Astrocyte of the hippocampus (primary cell): Measurements from ENCODE around the gene DTHD1.

Experiments
- DNase-seq: peaks from one replicate; pipeline ENCODE4 v3.0.0; 2011; ENCODE audit warnings: low read depth, low spot score

DTHD1 gene

DNA sequence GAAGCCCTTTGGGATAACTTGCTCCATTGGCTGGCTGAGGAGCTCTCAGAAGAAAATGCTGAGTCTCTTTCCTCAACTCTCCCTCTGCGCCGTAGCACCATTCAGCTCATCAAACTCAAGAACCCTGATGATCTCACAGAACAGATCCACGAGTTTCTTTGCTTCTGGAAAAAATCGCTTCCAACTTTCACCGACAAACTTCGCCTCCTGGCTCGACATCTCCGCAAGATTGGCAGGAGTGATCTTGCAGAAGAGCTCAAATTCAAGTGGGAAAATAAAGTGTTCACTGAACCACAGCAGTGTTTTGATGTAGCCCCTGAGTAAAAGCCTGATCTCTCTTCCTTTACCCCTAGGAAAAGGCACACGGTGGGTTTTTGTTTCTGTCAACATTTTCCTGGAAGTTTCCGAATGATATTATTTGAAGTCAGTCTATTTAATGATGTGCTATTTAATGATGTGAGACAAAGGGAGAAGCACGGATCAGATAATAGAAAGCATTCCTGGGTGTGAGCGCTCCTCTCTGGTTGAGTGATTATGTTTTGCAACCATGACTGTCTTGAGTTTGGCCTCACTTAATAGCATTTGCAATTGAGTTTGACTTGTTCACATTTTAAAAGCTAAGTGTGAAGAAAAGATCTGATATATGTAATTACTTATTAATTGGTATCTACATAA, 62.2 kb downstream of the DTHD1 start:
- no peak for DNase-seq

DNA sequence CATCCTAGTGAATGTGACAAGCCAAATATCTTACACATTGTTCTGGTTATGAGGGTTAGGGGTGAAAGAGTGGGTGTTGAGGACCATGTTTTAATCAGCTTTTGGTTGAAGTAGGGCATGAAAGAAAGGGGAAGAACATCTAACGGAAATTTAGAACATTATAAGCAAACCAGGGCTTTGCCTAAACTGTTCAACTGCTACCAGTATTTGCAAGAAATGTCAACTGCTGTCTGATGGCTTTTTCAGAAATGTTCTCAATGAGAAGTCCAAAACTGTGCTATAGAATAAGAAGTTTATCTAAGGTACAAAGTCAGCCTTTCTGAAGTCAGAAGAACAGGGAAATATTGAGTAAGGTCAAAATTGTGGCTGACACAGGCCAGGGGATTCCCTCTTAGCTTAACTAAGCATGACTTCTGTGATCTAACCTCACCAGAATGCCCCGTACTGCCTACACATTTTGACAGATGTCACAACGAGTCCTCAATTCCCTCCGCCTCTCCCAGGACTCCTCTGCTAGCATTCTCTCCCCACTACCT, 67.1 kb downstream of the DTHD1 start:
- DNase-seq: no peak

DNA sequence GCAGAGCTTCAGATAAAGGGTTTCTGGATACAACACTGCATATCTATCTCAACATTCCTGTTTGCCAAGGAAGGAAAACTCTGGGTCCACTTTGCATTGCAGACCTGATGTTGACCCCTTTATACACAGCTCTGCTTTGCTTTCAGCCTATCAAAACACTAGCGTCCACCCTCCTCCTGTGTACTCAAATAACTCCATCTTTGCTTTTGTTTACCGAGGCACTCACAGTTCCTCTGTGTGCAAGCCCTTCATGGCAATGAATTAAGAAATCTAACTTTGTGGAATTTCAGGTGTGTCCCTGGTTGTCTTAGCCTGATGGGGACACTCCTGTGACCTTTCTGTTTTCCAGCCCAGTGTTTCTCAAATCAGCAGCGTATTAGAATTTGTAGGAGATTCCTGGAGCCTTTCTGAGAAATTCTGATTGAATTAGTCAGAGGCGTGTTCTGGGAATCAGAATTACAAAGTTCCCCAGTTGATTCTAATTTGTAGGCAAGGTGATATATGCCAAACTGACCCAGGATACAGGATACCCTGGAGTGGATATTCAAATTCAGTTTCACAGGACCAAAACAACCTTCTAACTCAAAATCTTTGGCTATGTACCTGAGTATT, 68.6 kb downstream of the DTHD1 start:
- DNase-seq: peak; percentile 66

DNA sequence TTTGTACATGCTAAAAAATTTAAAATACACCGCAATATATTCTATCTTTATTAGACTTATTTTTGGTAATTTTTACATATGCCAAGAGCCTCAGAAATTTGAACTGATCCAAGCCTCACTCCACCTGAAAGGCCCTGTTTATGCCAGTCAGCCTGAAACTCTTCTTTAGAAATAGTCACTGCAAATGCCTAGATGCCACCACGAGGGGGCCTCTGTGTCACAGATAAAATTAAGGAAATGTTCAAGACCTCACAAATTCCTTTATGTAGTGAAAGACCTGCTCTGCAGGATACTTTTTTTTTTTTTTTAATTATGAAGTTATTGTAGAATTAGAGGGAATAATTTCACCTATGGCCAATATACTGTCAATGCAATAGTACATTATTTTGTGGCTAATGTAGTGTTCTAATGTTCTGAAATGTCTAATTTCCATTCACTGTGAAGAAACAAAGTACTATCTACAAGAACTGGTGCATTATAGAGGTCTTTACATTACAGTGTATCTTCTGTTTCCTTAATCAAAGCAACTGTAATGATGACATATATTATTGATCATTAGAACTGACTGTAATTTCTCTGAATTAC, 69.8 kb downstream of the DTHD1 start:
- DNase-seq: peak; percentile 79

GRCh38 chr4:36353998-36354397, 72.6 kb downstream of the DTHD1 start:
- DNase-seq: peak; percentile 39

- no peak for DNase-seq
These were observed 76.8 kb downstream of the DTHD1 start for GRCh38 chr4:36358173-36358572.

DNA sequence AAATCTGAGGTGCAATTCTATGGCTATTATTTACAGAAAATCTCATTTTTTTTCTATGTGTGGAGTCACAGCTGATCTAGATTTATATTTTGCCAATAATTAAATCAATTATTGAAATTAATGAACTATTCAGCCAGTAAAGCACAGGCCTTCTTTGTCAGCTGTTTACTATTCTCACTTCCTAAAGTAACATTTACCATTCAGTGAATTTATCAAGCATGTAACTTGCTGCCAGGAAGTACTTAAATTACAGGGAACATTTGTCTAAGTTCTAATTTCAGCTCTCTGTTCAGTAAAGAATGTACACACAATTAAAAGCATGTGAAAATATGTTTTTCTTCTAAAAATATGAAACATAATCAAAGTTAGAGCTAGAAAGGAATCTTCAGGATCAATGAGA, 79.3 kb downstream of the DTHD1 start:
- DNase-seq: no peak

DNA sequence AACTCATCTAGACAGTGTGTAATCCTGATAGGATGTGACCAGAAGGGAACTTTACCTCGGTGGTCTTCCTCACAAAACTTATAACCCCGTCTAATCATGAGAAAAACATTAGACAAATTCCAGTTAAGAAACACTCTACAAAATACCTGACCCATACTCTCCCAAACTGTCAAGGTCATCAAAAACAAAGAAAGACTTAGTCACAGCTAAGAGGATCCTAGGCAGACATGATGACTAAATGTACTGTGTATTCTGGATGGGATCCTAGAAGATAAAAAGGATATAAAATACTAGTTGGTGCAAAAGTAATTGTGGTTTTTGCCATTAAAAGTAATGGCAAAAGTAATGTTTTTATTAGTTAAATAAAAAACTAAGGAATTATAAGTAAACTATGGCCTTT, 81.6 kb downstream of the DTHD1 start:
- DNase-seq: peak; percentile 17

DNA sequence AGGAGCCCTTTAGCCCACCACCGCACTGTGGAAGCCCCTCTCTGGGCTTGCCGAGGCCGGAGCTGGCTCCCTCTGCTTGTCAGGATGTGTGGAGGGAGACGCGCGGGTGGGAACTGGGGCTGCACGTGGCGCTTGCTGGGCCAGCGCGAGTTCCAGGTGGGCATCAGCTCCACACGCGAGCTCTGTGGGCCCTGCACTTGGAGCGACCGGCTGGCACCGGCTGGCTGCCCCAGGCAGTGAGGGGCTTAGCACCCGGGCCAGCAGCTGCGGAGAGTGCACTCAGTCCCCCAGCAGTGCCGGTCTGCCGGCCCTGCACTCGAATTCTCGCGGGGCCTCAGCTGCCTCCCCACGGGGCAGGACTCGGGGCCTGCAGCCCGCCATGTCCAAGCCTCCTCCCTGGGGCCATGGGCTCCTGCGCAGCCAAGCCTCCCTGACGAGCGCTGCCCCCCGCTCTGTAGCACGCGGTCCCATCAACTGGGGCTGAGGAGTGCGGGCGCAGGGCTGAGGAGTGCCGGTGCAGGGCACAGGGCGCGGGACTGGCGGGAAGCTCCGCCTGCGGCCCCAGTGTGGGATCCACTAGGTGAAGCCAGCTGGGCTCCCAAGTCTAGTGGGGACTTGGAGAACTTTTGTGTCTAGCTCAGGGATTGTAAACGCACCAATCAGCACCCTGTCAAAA, 93.6 kb downstream of the DTHD1 start:
- DNase-seq: no peak

GRCh38 chr4:36385951-36386571, 104.6 kb downstream of the DTHD1 start:
- no peak for DNase-seq

GRCh38 chr4:36386691-36387090, 105.3 kb downstream of the DTHD1 start:
- no peak for DNase-seq

GRCh38 chr4:36388710-36389109, 107.3 kb downstream of the DTHD1 start:
- DNase-seq: no peak

DNA sequence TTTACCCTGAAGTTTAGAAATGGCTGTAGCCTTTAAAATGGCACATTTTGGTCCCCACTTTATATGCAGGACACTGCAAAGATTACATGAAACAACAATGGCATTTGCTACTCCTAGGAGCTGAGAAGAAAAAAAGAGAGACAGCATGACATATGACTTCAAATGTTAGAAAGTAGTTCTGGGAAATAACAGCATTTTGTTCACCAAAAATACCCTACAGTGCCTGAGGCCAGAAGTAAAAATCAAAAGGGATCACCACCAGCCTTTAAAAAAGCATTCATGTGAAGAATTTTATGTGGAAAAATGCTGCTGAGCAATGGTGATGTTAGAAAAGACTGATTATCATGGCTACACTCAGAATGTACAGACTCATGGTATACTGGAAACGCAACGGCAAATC, 110.0 kb downstream of the DTHD1 start:
- no peak for DNase-seq

GRCh38 chr4:36392024-36392423, 110.6 kb downstream of the DTHD1 start:
- no peak for DNase-seq

- no peak for DNase-seq
These were observed 111.5 kb downstream of the DTHD1 start for GRCh38 chr4:36392916-36393315.
